Measurements from ENCODE around the gene FABP1.

DNA sequence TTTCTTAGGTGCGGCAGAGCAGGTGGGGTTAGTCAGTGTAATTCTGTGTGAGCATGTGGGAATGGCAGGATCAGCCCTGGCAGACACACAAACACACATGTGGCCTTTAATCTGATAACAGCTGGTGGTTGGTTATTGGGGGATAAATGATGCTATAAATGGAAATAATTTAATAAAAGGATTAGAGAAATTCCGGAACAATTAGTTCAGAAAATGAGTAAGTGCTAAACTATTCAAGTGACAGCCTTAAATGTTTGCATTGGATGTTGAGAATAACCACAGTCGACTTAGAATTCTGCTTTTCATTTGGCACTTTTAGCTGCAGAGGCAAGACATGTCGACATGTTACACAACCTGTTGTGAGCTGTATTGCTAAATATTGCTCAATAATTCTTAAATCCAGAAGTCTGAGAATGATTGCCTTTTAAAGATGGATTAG lies 53.0 kb downstream of the FABP1 start:
- TF ChIP-seq, protein P1, sequence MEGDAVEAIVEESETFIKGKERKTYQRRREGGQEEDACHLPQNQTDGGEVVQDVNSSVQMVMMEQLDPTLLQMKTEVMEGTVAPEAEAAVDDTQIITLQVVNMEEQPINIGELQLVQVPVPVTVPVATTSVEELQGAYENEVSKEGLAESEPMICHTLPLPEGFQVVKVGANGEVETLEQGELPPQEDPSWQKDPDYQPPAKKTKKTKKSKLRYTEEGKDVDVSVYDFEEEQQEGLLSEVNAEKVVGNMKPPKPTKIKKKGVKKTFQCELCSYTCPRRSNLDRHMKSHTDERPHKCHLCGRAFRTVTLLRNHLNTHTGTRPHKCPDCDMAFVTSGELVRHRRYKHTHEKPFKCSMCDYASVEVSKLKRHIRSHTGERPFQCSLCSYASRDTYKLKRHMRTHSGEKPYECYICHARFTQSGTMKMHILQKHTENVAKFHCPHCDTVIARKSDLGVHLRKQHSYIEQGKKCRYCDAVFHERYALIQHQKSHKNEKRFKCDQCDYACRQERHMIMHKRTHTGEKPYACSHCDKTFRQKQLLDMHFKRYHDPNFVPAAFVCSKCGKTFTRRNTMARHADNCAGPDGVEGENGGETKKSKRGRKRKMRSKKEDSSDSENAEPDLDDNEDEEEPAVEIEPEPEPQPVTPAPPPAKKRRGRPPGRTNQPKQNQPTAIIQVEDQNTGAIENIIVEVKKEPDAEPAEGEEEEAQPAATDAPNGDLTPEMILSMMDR (IDR thresholded peaks at IDR 0.05), result no peak
- no peak for TF ChIP-seq POLR2A (IDR thresholded peaks at IDR 0.05)

Measured in Peyer's patch (tissue), 4 donors.